OCI-LY3 (cell line): ENCODE results near the gene KLHL29.

Source experiments
- EZH2phosphoT487 ChIP-seq: fragments of 200-600 bp; shearing (Covaris generic); IDR thresholded peaks from 2 replicates; pipeline ENCODE4 v1.6.1; 2018; ENCODE audit warnings: antibody characterized with exemption, mixed run types, low read depth
- TF ChIP-seq, protein P1 (sequence below): fragments of 200-600, 300-600 bp; sonication (generic); IDR thresholded peaks from 2 replicates; pipeline ENCODE4 v1.5.1; 2014; ENCODE audit warnings: antibody characterized with exemption, low read length, low read depth

DNA sequence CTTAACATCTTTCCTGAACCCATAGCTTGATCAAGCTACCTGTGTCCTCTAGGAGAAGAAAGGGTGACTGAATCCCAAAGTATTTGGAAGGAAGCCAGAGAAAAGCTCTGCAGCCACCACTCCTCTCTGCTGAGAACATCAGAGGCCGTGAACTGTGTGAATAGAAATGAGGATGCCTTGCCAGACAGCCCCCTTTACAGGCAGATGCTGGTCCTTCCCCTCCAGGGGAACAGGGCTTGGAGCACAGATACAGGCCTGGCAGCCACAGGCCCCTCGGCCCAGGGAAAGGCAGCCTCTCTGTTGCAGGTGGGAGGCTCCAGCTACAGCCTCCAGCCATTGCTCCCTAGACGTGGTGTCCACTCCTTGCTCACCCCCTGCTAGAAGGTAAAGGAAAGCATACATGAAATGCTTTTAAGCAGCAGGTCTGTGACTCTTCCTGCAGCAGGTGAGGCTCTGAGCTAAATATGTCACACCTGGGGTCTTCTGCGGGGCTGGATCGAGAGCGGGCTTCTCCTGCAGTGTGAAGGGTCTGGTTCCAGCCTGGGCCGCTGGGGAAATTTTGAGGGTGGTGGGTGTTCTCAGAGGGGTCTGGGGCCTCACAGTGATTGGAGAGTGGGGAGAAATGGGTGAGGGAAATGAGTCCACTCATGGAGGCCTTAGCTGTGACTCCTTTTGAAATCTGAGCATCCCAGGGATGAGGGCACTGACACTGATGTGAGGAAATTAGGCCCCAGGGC lies 234.0 kb downstream of the KLHL29 start:
- TF ChIP-seq, protein P1, sequence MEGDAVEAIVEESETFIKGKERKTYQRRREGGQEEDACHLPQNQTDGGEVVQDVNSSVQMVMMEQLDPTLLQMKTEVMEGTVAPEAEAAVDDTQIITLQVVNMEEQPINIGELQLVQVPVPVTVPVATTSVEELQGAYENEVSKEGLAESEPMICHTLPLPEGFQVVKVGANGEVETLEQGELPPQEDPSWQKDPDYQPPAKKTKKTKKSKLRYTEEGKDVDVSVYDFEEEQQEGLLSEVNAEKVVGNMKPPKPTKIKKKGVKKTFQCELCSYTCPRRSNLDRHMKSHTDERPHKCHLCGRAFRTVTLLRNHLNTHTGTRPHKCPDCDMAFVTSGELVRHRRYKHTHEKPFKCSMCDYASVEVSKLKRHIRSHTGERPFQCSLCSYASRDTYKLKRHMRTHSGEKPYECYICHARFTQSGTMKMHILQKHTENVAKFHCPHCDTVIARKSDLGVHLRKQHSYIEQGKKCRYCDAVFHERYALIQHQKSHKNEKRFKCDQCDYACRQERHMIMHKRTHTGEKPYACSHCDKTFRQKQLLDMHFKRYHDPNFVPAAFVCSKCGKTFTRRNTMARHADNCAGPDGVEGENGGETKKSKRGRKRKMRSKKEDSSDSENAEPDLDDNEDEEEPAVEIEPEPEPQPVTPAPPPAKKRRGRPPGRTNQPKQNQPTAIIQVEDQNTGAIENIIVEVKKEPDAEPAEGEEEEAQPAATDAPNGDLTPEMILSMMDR = no peak
- TF ChIP-seq EZH2phosphoT487 = no peak
